GM12891 (cell line): ENCODE results near the gene ZSWIM7.

Experiments used
- PAX5 ChIP-seq: IDR thresholded peaks from 2 replicates; pipeline ENCODE4 v1.6.1; 2011; ENCODE audit warnings: low read length, moderate library complexity, mild to moderate bottlenecking; ENCODE audit not compliant: insufficient read depth, severe bottlenecking
- POLR2A ChIP-seq: IDR thresholded peaks from 2 replicates; pipeline ENCODE4 v1.6.1; 2011; ENCODE audit warnings: low read depth, low read length, control low read depth
- POLR2AphosphoS5 ChIP-seq: IDR thresholded peaks from 2 replicates; pipeline ENCODE4 v1.6.1; 2011; ENCODE audit warnings: low read depth, low read length, control low read depth
- POU2F2 ChIP-seq: IDR thresholded peaks from 2 replicates; pipeline ENCODE4 v1.6.1; 2011; ENCODE audit warnings: low read depth, mild to moderate bottlenecking, control low read depth, low read length, moderate library complexity
- TAF1 ChIP-seq: IDR thresholded peaks from 2 replicates; pipeline ENCODE4 v1.6.1; 2011; ENCODE audit warnings: low read depth, low read length, control low read depth

GRCh38 chr17:16048811-16049449, 49.4 kb upstream of the ZSWIM7 start:
- TF ChIP-seq POLR2AphosphoS5 (no peak), POLR2A (no peak), TAF1 (no peak), PAX5 (no peak), POU2F2 (no peak)
